HG03175 (cell line): Measurements from ENCODE around the gene IFT25.
"Not testable (repeated sequence)": the region's sequence is repeated elsewhere in the genome, so short reads cannot be mapped to it uniquely, and the experiment has no call there.

Experiments
- ATAC-seq: cut with Tn5 transposase; IDR thresholded peaks from one replicate; pipeline ENCODE4 v1.9.1; 2021; ENCODE audit warnings: mild to moderate bottlenecking, moderate library complexity; ENCODE audit not compliant: unreplicated experiment

The IFT25 gene

GRCh38 chr1:53890522-53890941, 55.0 kb downstream of the IFT25 start:
- ATAC-seq, result no peak

GRCh38 chr1:53889304-53890298, 55.9 kb downstream of the IFT25 start, which contains the start of gene YIPF1:
TSS of gene YIPF1 (minus strand) at chr1:53889797. CDS start at chr1:53888937, 860 bp downstream.
- peak; percentile 90 for ATAC-seq

DNA sequence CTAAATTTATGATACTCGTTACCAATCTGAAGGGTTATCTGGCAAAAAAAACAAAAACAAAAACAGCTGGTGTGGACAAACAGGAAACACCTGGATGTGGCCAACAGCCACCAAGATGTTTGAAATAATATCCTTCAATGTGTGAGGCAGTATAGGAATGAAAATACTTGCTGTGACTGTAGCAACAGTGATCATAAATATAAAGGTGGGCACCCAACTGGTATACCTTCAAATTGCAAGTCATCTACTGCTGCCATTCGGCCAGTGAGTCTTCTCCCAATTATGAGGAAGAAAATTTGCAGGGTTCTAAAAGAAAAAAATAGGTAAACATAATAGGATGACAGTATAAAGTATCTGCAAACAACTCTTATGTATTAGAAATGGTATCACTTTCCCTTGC, 56.8 kb downstream of the IFT25 start:
- no peak for ATAC-seq

- not testable (repeated sequence) for ATAC-seq
Observed at GRCh38 chr1:53883600-53883999, 61.9 kb downstream of the IFT25 start.

DNA sequence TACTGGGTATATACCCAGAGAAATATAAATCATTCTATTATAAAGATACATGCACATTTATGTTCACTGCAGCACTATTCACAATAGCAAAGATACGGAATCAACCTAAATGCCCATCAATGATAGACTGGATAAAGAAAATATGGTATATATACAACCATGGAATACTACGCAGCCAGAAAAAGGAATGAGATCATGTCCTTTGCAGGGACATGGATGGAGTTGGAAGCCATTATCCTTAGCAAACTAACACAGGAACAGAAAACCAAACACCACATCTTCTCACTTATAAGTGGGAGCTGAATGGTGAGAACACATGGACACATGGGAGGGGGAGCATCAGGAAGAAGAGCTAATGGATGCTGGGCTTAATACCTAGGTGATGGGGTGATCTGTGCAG, 63.6 kb downstream of the IFT25 start:
- ATAC-seq, result not testable (repeated sequence)

DNA sequence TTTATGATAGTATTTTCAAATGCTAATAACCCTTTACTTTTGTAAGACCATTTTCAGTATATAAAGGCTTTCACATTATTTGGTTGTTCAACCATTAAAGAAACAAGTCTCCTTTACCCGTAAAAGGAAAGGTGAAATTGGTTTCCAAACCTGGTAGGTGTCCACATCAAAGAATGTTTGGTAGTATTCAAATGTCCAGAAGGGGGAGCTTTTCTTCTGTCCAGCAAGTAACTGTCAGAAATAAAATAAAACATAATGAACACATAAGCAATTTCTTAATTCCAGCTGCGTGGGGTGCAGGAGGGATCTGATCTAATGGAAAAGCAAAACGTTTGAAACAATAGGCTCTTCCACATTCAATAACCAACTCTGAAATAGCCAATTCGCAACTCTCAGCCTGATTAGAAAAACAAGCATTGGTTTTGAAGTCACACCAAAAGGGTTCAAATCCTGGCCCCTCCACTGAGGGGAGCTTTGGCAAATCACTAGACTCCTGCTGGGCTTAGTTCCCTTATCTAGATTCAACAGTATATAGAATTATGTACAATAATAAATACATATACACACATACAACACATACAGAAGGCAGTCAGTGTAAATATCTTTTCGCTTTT, 66.9 kb downstream of the IFT25 start:
- ATAC-seq, result no peak

DNA sequence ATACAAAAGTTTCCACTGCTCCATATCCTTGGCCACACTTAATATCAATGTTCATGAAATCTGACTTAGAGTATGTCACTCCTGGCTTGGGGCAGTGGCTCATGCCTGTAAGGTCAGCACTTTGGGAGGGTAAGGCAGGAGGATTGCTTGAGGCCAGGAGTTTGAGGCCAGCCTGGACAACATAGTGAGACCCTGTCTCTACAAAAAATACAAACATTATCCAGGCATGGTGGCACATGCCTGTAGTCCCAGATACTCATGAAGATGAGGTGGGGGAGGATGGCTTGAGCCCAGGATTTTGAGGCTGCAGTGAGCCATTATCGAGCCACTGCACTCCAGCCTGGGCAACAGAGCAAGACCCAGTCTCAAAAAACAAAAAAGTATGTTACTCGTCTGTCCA, 70.3 kb downstream of the IFT25 start:
- not testable (repeated sequence) for ATAC-seq

- ATAC-seq, result no peak
Observed at GRCh38 chr1:53871773-53872484, 73.6 kb downstream of the IFT25 start.
